Measurements from ENCODE around the gene FBXL15. TPM values are rescaled to one million over a fixed set of nuclear protein-coding genes. Genes with fewer than 3 reads are reported as not detected.

The FBXL15 gene
- total RNA-seq, 1 experiment from 2014 or later = 24.6 TPM

DNA sequence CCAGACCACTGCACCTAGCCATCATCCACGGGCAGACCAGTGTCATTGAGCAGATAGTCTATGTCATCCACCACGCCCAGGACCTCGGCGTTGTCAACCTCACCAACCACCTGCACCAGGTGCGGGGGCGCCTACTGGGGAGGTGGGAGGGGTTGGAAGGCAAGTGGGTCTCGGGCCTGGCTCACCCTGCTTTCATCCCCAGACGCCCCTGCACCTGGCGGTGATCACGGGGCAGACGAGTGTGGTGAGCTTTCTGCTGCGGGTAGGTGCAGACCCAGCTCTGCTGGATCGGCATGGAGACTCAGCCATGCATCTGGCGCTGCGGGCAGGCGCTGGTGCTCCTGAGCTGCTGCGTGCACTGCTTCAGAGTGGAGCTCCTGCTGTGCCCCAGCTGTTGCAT, 20.6 kb upstream of the FBXL15 start:
- H3K27me3 Mint-ChIP-seq (ENCODE audit: low read depth) = peaks cover 17% of the 10 kb centered on the region
- H3K4me1 Mint-ChIP-seq = peaks cover 9% of the 10 kb centered on the region
- no peak for DNase-seq (ENCODE audit: low spot score)
- no peak overlapping the region for H3K27ac Mint-ChIP-seq
- ChIA-PET CTCF (interaction anchor here (1.0 to 9.1 kb wide), 23 partner anchors 10 to 230 kb away, joined by 3 to 115 read pairs (median 8); partner anchors contain the start of genes ACTR1A, C10orf95, CUEDC2 and ELOVL3), POLR2A (interaction anchor here (1.0 to 2.4 kb wide), 3 partner anchors 10 to 50 kb away, joined by 3 to 11 read pairs (median 5); partner anchors contain the start of gene FBXL15)
- no peaks in the 10 kb centered on the region; the same call in 1 of the 2 replicates for H3K36me3 Mint-ChIP-seq
- ATAC-seq = no peak
- H3K9me3 Mint-ChIP-seq = no peaks in the 10 kb centered on the region
- TF ChIP-seq, protein P1, sequence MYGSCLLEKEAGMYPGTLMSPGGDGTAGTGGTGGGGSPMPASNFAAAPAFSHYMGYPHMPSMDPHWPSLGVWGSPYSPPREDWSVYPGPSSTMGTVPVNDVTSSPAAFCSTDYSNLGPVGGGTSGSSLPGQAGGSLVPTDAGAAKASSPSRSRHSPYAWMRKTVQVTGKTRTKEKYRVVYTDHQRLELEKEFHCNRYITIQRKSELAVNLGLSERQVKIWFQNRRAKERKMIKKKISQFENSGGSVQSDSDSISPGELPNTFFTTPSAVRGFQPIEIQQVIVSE (CRISPR knock-in tag; IDR thresholded peaks at IDR 0.05; ENCODE audit: borderline replicate concordance) = no peak
- TF ChIP-seq, protein P2, sequence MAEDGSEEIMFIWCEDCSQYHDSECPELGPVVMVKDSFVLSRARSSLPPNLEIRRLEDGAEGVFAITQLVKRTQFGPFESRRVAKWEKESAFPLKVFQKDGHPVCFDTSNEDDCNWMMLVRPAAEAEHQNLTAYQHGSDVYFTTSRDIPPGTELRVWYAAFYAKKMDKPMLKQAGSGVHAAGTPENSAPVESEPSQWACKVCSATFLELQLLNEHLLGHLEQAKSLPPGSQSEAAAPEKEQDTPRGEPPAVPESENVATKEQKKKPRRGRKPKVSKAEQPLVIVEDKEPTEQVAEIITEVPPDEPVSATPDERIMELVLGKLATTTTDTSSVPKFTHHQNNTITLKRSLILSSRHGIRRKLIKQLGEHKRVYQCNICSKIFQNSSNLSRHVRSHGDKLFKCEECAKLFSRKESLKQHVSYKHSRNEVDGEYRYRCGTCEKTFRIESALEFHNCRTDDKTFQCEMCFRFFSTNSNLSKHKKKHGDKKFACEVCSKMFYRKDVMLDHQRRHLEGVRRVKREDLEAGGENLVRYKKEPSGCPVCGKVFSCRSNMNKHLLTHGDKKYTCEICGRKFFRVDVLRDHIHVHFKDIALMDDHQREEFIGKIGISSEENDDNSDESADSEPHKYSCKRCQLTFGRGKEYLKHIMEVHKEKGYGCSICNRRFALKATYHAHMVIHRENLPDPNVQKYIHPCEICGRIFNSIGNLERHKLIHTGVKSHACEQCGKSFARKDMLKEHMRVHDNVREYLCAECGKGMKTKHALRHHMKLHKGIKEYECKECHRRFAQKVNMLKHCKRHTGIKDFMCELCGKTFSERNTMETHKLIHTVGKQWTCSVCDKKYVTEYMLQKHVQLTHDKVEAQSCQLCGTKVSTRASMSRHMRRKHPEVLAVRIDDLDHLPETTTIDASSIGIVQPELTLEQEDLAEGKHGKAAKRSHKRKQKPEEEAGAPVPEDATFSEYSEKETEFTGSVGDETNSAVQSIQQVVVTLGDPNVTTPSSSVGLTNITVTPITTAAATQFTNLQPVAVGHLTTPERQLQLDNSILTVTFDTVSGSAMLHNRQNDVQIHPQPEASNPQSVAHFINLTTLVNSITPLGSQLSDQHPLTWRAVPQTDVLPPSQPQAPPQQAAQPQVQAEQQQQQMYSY (CRISPR knock-in tag; IDR thresholded peaks at IDR 0.05) = no peak
- TF ChIP-seq NR3C1 (CRISPR knock-in tag; conservative IDR thresholded peaks at IDR 0.05; ENCODE audit: low read depth) = no peak
- no peak for TF ChIP-seq OVOL2 (CRISPR knock-in tag; IDR thresholded peaks at IDR 0.05; ENCODE audit: borderline replicate concordance)
- no peak for TF ChIP-seq GRHL2 (CRISPR knock-in tag; IDR thresholded peaks at IDR 0.05; ENCODE audit: insufficient replicate concordance, severe bottlenecking)
- TF ChIP-seq, protein P3, sequence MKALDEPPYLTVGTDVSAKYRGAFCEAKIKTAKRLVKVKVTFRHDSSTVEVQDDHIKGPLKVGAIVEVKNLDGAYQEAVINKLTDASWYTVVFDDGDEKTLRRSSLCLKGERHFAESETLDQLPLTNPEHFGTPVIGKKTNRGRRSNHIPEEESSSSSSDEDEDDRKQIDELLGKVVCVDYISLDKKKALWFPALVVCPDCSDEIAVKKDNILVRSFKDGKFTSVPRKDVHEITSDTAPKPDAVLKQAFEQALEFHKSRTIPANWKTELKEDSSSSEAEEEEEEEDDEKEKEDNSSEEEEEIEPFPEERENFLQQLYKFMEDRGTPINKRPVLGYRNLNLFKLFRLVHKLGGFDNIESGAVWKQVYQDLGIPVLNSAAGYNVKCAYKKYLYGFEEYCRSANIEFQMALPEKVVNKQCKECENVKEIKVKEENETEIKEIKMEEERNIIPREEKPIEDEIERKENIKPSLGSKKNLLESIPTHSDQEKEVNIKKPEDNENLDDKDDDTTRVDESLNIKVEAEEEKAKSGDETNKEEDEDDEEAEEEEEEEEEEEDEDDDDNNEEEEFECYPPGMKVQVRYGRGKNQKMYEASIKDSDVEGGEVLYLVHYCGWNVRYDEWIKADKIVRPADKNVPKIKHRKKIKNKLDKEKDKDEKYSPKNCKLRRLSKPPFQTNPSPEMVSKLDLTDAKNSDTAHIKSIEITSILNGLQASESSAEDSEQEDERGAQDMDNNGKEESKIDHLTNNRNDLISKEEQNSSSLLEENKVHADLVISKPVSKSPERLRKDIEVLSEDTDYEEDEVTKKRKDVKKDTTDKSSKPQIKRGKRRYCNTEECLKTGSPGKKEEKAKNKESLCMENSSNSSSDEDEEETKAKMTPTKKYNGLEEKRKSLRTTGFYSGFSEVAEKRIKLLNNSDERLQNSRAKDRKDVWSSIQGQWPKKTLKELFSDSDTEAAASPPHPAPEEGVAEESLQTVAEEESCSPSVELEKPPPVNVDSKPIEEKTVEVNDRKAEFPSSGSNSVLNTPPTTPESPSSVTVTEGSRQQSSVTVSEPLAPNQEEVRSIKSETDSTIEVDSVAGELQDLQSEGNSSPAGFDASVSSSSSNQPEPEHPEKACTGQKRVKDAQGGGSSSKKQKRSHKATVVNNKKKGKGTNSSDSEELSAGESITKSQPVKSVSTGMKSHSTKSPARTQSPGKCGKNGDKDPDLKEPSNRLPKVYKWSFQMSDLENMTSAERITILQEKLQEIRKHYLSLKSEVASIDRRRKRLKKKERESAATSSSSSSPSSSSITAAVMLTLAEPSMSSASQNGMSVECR (CRISPR knock-in tag; IDR thresholded peaks at IDR 0.05; ENCODE audit: borderline replicate concordance) = no peak
- TF ChIP-seq, protein P4, sequence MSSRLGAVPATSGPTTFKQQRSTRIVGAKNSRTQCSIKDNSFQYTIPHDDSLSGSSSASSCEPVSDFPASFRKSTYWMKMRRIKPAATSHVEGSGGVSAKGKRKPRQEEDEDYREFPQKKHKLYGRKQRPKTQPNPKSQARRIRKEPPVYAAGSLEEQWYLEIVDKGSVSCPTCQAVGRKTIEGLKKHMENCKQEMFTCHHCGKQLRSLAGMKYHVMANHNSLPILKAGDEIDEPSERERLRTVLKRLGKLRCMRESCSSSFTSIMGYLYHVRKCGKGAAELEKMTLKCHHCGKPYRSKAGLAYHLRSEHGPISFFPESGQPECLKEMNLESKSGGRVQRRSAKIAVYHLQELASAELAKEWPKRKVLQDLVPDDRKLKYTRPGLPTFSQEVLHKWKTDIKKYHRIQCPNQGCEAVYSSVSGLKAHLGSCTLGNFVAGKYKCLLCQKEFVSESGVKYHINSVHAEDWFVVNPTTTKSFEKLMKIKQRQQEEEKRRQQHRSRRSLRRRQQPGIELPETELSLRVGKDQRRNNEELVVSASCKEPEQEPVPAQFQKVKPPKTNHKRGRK (CRISPR knock-in tag; IDR thresholded peaks at IDR 0.05; ENCODE audit: borderline replicate concordance) = no peak
- TF ChIP-seq, protein P5, sequence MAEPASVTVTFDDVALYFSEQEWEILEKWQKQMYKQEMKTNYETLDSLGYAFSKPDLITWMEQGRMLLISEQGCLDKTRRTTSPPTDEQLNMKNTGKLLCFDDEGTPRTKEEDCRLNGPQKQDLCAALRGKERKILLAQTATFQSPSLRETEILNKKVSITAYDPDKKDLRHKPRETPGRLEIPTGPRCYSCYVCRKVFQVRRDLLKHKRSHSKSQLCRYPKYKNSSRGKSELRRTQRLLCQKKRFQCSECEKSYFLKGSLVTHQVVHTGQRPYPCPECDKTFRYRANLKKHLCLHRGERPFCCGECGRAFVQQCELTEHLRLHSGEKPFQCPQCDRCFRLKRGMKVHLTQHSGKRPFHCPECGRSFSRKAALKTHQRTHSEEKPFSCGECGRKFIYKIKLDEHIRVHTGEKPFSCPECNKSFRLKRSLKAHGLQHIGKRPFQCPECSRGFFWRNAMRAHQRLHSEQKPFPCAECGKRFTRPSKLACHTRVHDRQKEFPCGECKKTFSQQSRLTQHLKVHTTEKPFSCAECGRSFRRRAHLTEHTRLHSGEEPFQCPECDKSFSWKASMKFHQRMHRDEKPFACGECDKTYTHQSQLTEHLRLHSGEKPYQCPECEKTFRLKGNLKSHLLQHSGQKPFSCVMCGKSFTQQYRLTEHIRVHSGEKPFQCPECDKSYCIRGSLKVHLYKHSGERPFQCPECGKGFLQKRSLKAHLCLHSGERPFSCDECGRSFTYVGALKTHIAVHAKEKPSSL (CRISPR knock-in tag; conservative IDR thresholded peaks at IDR 0.05) = no peak
- no peak for TF ChIP-seq ZMAT4 (CRISPR knock-in tag; IDR thresholded peaks at IDR 0.05)
- no peak for TF ChIP-seq ZNF232 (CRISPR knock-in tag; IDR thresholded peaks at IDR 0.05)
- TF ChIP-seq SOX15 (CRISPR knock-in tag; IDR thresholded peaks at IDR 0.05) = no peak
- TF ChIP-seq, protein P6, sequence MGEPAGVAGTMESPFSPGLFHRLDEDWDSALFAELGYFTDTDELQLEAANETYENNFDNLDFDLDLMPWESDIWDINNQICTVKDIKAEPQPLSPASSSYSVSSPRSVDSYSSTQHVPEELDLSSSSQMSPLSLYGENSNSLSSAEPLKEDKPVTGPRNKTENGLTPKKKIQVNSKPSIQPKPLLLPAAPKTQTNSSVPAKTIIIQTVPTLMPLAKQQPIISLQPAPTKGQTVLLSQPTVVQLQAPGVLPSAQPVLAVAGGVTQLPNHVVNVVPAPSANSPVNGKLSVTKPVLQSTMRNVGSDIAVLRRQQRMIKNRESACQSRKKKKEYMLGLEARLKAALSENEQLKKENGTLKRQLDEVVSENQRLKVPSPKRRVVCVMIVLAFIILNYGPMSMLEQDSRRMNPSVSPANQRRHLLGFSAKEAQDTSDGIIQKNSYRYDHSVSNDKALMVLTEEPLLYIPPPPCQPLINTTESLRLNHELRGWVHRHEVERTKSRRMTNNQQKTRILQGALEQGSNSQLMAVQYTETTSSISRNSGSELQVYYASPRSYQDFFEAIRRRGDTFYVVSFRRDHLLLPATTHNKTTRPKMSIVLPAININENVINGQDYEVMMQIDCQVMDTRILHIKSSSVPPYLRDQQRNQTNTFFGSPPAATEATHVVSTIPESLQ (CRISPR knock-in tag; IDR thresholded peaks at IDR 0.05) = no peak
- TF ChIP-seq ZNF396 (CRISPR knock-in tag; IDR thresholded peaks at IDR 0.05; ENCODE audit: borderline replicate concordance) = no peak
- H3K4me3 Mint-ChIP-seq = peak overlapping the region; percentile 53

All from WTC11 (cell line).